Activated CD4-positive, alpha-beta T cell treated with anti-CD3 and anti-CD28 coated beads, Interleukin-2, amount 10 ng/mL, durations not matched to agents 7 days and 5 days (primary cell): ENCODE data around the gene COMMD4. TPM values are rescaled to one million over a fixed set of nuclear protein-coding genes. Genes with fewer than 3 reads are reported as not detected.

Source experiments
- CTCF ChIA-PET: fragments of 350-600 bp; sonication (Branson Sonifier 250); formaldehyde crosslinking; loops from one replicate; lab custom pipeline; 2021; ENCODE audit warnings: antibody characterized with exemption; lab: Charles Lee
- POLR2A ChIA-PET: fragments of 350-600 bp; sonication (Branson Sonifier 250); formaldehyde crosslinking; loops from one replicate; lab custom pipeline; 2021; ENCODE audit warnings: antibody characterized with exemption; lab: Charles Lee
- DNase-seq: peaks from one replicate; pipeline ENCODE4 v3.0.0-alpha.2; 2020
- H3K27ac Mint-ChIP-seq: one replicate; pipeline ENCODE4 v1.8.0; 2021; ENCODE audit warnings: mild to moderate bottlenecking, moderate library complexity, mixed read lengths
- H3K27me3 Mint-ChIP-seq: one replicate; pipeline ENCODE4 v1.8.0; 2021; ENCODE audit warnings: mixed read lengths
- H3K36me3 Mint-ChIP-seq: one replicate; pipeline ENCODE4 v1.8.0; 2021; ENCODE audit warnings: low read depth, mixed read lengths
- H3K4me1 Mint-ChIP-seq: one replicate; pipeline ENCODE4 v1.8.0; 2021; ENCODE audit warnings: mixed read lengths
- H3K4me3 Mint-ChIP-seq: one replicate; pipeline ENCODE4 v1.8.0; 2021; ENCODE audit warnings: mild to moderate bottlenecking, moderate library complexity, mixed read lengths
- H3K9me3 Mint-ChIP-seq: one replicate; pipeline ENCODE4 v1.8.0; 2021; ENCODE audit warnings: mixed read lengths
- total RNA-seq, 2 experiments: library from RNA; stranded (reverse); gene quantifications; one replicate each; pipeline ENCODE4 v1.2.3, GENCODE V29; 2021

COMMD4 gene
- total RNA-seq, 2 experiments from 2014 or later, result 72.2 to 97.4 TPM

GRCh38 chr15:75352186-75353080 lies 16.6 kb downstream of the COMMD4 start:
- ChIA-PET CTCF (interaction anchor here (0.6 to 2.0 kb wide), 4 partner anchors 9 to 139 kb away, joined by 3 to 13 read pairs (median 6); partner anchors contain the start of gene MAN2C1), POLR2A (no interaction called here)
- Mint-ChIP-seq H3K4me1 (peaks cover 26% of the 10 kb centered on the region), H3K27ac (no peak overlapping the region), H3K36me3 (peaks cover 28% of the 10 kb centered on the region), H3K9me3 (peaks cover 12% of the 10 kb centered on the region), H3K27me3 (peaks cover 8% of the 10 kb centered on the region), H3K4me3 (no peak overlapping the region)
- no peak for DNase-seq

- H3K36me3 Mint-ChIP-seq, result peaks cover 29% of the 10 kb centered on the region
- H3K4me1 Mint-ChIP-seq, result peaks cover 23% of the 10 kb centered on the region
- peaks cover 12% of the 10 kb centered on the region for H3K9me3 Mint-ChIP-seq
- peaks cover 3% of the 10 kb centered on the region for H3K27me3 Mint-ChIP-seq
- no peak overlapping the region for H3K27ac Mint-ChIP-seq
- DNase-seq, result no peak
- CTCF ChIA-PET, result interaction anchor here (2.0 kb wide), 1 partner anchor 14 kb away, joined by 13 read pairs; the partner anchor contains the start of gene MAN2C1
- POLR2A ChIA-PET, result no interaction called here
- no peak overlapping the region for H3K4me3 Mint-ChIP-seq
Observed at GRCh38 chr15:75353604-75354003, 17.7 kb downstream of the COMMD4 start.

GRCh38 chr15:75354454-75354853 lies 18.6 kb downstream of the COMMD4 start:
- CTCF ChIA-PET, result no interaction called here
- peaks cover 12% of the 10 kb centered on the region for H3K9me3 Mint-ChIP-seq
- H3K36me3 Mint-ChIP-seq, result peaks cover 26% of the 10 kb centered on the region
- H3K27me3 Mint-ChIP-seq, result peaks cover 3% of the 10 kb centered on the region
- POLR2A ChIA-PET, result no interaction called here
- H3K4me1 Mint-ChIP-seq, result peaks cover 18% of the 10 kb centered on the region
- no peak overlapping the region for H3K27ac Mint-ChIP-seq
- no peak for DNase-seq
- no peak overlapping the region for H3K4me3 Mint-ChIP-seq

- peaks cover 20% of the 10 kb centered on the region for H3K36me3 Mint-ChIP-seq
- no peak overlapping the region for H3K4me3 Mint-ChIP-seq
- peaks cover 4% of the 10 kb centered on the region for H3K9me3 Mint-ChIP-seq
- POLR2A ChIA-PET, result interaction anchor here (0.6 kb wide), 1 partner anchor 8 kb away, joined by 4 read pairs; no protein-coding TSS in a partner anchor
- DNase-seq, result no peak
- H3K27me3 Mint-ChIP-seq, result no peaks in the 10 kb centered on the region
- H3K27ac Mint-ChIP-seq, result no peak overlapping the region
- CTCF ChIA-PET, result no interaction called here
- H3K4me1 Mint-ChIP-seq, result peaks cover 10% of the 10 kb centered on the region
Observed at GRCh38 chr15:75355369-75355768, 19.5 kb downstream of the COMMD4 start.

DNA sequence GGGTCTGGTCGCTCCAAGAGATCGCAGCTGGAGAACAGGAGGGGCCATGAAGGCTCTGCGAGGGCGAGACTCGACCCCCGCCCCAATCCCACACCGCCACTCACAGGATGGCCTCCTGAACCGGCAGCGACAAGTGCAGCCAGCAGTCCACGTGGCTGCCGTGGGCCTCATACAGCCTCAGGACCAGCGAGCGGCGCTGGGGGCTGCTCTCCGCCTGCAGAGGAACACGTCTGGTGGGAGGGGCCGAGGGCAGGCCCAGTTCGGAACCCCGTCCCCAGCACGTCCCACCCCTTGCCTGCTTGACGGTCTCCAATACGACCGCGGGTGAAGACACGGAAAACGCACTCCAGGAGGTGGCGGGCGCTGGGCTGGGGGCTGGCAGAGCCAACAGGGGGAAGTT lies 20.1 kb downstream of the COMMD4 start:
- Mint-ChIP-seq H3K36me3 (peaks cover 14% of the 10 kb centered on the region), H3K9me3 (no peaks in the 10 kb centered on the region), H3K4me3 (no peak overlapping the region), H3K27me3 (no peaks in the 10 kb centered on the region), H3K27ac (no peak overlapping the region), H3K4me1 (peaks cover 5% of the 10 kb centered on the region)
- CTCF ChIA-PET, result interaction anchor here (1.1 to 1.3 kb wide), 2 partner anchors 8 to 10 kb away, joined by 3 to 5 read pairs; no protein-coding TSS in a partner anchor
- DNase-seq, result no peak
- POLR2A ChIA-PET, result no interaction called here

GRCh38 chr15:75356517-75356916 lies 20.7 kb downstream of the COMMD4 start:
- no peak for DNase-seq
- ChIA-PET POLR2A (no interaction called here), CTCF (interaction anchor here (0.6 to 1.3 kb wide), 3 partner anchors 9 to 333 kb away, joined by 3 to 5 read pairs (median 3); no protein-coding TSS in a partner anchor)
- Mint-ChIP-seq H3K4me3 (no peak overlapping the region), H3K36me3 (peaks cover 10% of the 10 kb centered on the region), H3K27me3 (no peaks in the 10 kb centered on the region), H3K9me3 (no peaks in the 10 kb centered on the region), H3K4me1 (peaks cover 3% of the 10 kb centered on the region), H3K27ac (no peak overlapping the region)

GRCh38 chr15:75357976-75358673 lies 22.3 kb downstream of the COMMD4 start:
- H3K4me3 Mint-ChIP-seq, result no peak overlapping the region
- H3K27me3 Mint-ChIP-seq, result no peaks in the 10 kb centered on the region
- POLR2A ChIA-PET, result no interaction called here
- H3K36me3 Mint-ChIP-seq, result peaks cover 8% of the 10 kb centered on the region
- DNase-seq, result no peak
- CTCF ChIA-PET, result no interaction called here
- no peak overlapping the region for H3K27ac Mint-ChIP-seq
- peaks cover 5% of the 10 kb centered on the region for H3K4me1 Mint-ChIP-seq
- no peaks in the 10 kb centered on the region for H3K9me3 Mint-ChIP-seq

DNA sequence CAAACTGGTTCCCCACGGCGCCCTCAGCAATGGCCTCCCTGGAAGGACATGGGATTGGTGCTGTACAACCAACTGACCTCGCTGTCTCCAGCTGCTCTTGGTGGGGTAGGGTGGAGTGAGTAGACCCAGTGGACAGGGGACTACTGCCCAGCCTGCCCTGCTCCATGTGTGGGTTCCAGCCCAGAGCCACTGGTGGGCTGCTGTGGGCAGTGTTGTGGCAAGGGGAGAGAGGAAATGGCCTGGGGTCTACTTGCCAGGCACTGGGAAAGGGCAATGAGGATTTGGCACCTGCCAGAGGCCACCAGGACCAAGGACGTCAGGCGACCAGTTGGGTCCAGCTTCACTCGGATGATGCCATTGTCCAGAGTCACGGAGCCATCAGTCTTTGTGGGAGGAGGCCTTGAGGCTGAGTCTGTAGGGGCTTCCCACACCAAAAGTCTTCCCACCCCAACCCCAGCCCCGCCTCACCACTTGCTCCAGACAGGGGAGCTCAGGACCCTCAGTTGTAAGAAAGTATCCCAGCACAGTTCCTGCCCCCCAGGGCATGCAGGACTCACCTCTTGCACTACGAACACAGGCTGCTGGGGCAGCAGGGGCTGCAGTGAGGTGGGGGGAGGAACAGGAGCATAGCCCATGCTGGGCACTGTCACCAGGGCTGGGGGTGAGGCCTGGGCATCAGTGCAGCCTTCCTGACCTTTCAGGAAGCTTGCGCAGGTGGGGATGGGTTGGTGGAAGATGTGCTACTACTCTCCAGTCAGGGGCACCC lies 23.1 kb downstream of the COMMD4 start:
- POLR2A ChIA-PET, result no interaction called here

GRCh38 chr15:75359537-75360250 lies 23.8 kb downstream of the COMMD4 start:
- DNase-seq, result no peak
- CTCF ChIA-PET, result interaction anchor here (0.9 to 1.5 kb wide), 2 partner anchors 9 kb away, joined by 3 read pairs; partner anchors contain the start of gene MAN2C1
- POLR2A ChIA-PET, result no interaction called here
- no peaks in the 10 kb centered on the region for H3K27me3 Mint-ChIP-seq
- H3K9me3 Mint-ChIP-seq, result no peaks in the 10 kb centered on the region
- no peak overlapping the region for H3K4me3 Mint-ChIP-seq
- H3K36me3 Mint-ChIP-seq, result peaks cover 9% of the 10 kb centered on the region
- peaks cover 5% of the 10 kb centered on the region for H3K4me1 Mint-ChIP-seq
- H3K27ac Mint-ChIP-seq, result no peak overlapping the region

More for the DNA sequence above, 23.1 kb downstream of the COMMD4 start:
- no peaks in the 10 kb centered on the region for H3K27me3 Mint-ChIP-seq
- H3K9me3 Mint-ChIP-seq, result no peaks in the 10 kb centered on the region
- no peak for DNase-seq
- H3K4me1 Mint-ChIP-seq, result peaks cover 5% of the 10 kb centered on the region
- H3K27ac Mint-ChIP-seq, result no peak overlapping the region
- CTCF ChIA-PET, result interaction anchor here (0.9 to 1.5 kb wide), 2 partner anchors 8 to 9 kb away, joined by 3 read pairs; partner anchors contain the start of gene MAN2C1
- H3K4me3 Mint-ChIP-seq, result no peak overlapping the region
- peaks cover 9% of the 10 kb centered on the region for H3K36me3 Mint-ChIP-seq

DNA sequence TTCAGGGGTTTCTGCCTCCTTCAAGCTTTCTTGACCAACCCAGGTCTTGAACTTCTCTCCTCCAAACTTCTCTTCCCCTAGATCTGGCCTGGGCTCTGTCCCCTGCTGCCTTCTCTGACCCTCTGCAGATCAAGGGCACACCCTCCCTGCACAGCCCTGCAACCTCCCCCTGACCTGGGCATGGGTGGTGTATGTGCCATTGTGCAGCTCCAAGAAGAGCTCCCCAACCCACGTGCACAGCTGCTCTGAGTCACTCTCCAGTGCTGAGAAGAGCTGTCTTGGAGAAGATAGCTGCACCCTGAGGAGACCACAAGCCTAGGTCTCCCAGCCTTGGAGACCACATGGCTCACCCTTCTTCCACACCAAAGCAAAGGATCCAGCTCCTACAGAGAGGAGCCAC lies 24.5 kb downstream of the COMMD4 start:
- Mint-ChIP-seq H3K9me3 (no peaks in the 10 kb centered on the region), H3K27me3 (no peaks in the 10 kb centered on the region), H3K27ac (peak overlapping the region; percentile 55), H3K4me3 (no peak overlapping the region), H3K4me1 (peaks cover 5% of the 10 kb centered on the region), H3K36me3 (peaks cover 9% of the 10 kb centered on the region)
- no peak for DNase-seq
- ChIA-PET CTCF (interaction anchor here (1.5 kb wide), 1 partner anchor 10 kb away, joined by 3 read pairs; no protein-coding TSS in a partner anchor), POLR2A (no interaction called here)

DNA sequence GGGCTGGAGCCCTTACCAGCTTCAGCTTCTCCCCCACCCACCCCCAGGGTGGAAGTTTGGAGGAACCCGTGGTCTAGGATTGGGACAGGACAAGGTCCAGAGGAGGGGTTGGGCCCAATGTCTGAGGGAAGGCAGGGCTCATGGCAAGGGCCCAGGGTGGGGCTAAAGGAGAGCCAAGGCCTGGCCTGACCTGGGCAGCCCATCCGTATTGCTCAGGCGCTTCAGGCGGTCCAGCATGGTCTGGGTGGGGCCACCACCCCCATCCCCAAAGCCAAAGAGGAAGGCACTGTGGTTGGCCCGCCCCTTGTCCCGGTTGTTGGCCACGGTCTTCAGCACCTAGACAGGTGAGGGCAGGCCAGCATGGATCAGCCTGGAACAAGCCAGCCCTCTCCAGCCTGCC lies 25.0 kb downstream of the COMMD4 start:
- no peak for DNase-seq
- H3K27me3 Mint-ChIP-seq, result no peaks in the 10 kb centered on the region
- H3K4me1 Mint-ChIP-seq, result peaks cover 5% of the 10 kb centered on the region
- ChIA-PET CTCF (no interaction called here), POLR2A (no interaction called here)
- peaks cover 11% of the 10 kb centered on the region for H3K36me3 Mint-ChIP-seq
- H3K4me3 Mint-ChIP-seq, result no peak overlapping the region
- H3K9me3 Mint-ChIP-seq, result no peaks in the 10 kb centered on the region
- H3K27ac Mint-ChIP-seq, result no peak overlapping the region
